Measurements from ENCODE around the gene SMLR1. TPM values are rescaled to one million over a fixed set of nuclear protein-coding genes. Genes with fewer than 3 reads are reported as not detected.
A peak's percentile ranks its signal among the peaks of the same experiment; 100 is the strongest.

Gene SMLR1
- total RNA-seq, 2 experiments from 2014 or later = not detected

DNA sequence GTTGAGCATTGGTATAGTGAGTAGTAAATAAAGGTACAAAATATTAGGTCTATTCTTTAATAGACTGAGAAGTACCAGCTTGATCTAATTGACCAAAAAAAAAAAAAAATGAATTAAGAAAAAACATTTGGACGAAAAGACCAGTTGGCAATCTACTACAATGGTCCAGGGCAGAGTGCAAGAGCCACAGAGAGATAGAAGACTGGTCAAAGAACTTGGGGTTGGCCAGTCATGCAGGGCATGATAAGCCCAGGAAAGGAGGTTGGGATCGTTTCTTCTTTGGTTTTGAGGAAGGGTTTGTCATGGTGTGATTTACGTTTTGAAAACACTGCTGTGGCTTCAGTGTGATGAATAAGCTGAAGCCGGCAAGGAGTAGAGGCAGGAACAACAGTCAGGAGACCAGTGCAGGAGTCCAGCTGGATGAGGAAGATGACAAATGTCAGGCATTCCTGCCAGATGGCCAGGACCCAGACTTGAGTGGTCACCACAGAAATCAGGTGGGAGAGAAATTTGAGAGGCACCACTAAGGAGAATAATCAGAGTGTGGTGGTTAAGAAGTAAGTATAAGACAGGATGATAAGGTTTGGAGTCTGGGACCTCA, 14.0 kb downstream of the SMLR1 start:
- no peak overlapping the region for H3K27ac Mint-ChIP-seq
- intact Hi-C loops (cut with DNase I, micrococcal nuclease) = loop anchor here (5.0 to 10.0 kb wide), 2 partner anchors 766 to 804 kb away; no protein-coding TSS in a partner anchor

DNA sequence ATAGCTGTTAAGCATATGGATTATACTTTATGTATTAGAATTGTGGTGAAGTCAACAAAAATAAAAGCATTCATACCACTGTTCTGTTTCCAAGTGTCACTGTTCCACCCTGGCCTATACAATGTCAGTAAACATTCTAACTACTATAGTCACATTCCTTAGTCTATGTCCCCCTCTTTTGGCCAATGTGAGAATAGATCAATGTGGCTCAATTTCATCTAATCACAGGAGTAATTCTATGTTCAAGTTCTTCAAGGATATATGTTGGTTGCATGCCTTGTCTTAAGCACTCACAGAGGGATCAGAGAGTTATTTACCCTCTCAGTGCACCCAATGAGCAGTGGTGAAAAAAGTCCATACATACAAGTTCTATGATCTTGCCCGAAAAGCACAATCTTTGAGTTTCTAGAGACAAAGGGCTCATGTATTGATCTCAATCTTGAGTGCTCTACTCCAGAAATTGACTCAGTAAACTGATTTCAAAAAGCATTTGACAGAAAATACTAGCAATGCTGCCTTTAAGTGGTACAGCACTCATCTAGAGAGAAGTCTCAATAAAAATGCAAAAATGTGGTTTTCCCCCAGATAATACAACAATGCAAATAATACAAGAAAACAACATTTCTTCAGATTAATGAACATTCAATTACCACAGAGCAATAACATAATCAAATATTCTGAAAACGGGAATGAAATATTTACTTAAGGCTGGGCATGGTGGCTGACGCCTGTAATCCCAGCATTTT, 16.5 kb downstream of the SMLR1 start:
- intact Hi-C loops (cut with DNase I, micrococcal nuclease) = loop anchor here (1.0 to 10.0 kb wide), 6 partner anchors 521 to 1345 kb away; no protein-coding TSS in a partner anchor
- no peaks in the 10 kb centered on the region for H3K36me3 Mint-ChIP-seq (ENCODE audit: low read depth)
- Histone ChIP-seq H3K9me3 (ENCODE audit: control insufficient read depth in 1 of 2, insufficient read depth in 1 of 2, low read length in 2 of 2) (no peaks in the 10 kb centered on the region), H3K4me3 (ENCODE audit: low read length) (no peak overlapping the region), H3K27ac (ENCODE audit: low read depth in 1 of 2, low read length in 2 of 2) (no peak overlapping the region), H3K27me3 (ENCODE audit: control insufficient read depth in 1 of 2, insufficient read depth in 2 of 2, low read length in 2 of 2) (no peaks in the 10 kb centered on the region), H3K4me1 (ENCODE audit: insufficient read depth, low read length) (no peaks in the 10 kb centered on the region), H3K36me3 (ENCODE audit: insufficient read depth, low read length) (no peaks in the 10 kb centered on the region)
- no peak overlapping the region for H3K27ac Mint-ChIP-seq
- ATAC-seq (ENCODE audit: poor library complexity) (peak; percentile 87), DNase-seq (peak in 4 of 14 experiments; percentile 3 to 76 (median 72))
- H3K9me3 Mint-ChIP-seq = no peaks in the 10 kb centered on the region
- no peak overlapping the region for H3K4me3 Mint-ChIP-seq
- POLR2A ChIA-PET = no interaction called here
- TF ChIP-seq, protein P1, sequence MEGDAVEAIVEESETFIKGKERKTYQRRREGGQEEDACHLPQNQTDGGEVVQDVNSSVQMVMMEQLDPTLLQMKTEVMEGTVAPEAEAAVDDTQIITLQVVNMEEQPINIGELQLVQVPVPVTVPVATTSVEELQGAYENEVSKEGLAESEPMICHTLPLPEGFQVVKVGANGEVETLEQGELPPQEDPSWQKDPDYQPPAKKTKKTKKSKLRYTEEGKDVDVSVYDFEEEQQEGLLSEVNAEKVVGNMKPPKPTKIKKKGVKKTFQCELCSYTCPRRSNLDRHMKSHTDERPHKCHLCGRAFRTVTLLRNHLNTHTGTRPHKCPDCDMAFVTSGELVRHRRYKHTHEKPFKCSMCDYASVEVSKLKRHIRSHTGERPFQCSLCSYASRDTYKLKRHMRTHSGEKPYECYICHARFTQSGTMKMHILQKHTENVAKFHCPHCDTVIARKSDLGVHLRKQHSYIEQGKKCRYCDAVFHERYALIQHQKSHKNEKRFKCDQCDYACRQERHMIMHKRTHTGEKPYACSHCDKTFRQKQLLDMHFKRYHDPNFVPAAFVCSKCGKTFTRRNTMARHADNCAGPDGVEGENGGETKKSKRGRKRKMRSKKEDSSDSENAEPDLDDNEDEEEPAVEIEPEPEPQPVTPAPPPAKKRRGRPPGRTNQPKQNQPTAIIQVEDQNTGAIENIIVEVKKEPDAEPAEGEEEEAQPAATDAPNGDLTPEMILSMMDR (IDR thresholded peaks at IDR 0.05) = peak; percentile 66
- H3K27me3 Mint-ChIP-seq = no peaks in the 10 kb centered on the region
- peaks cover 2% of the 10 kb centered on the region for H3K4me1 Mint-ChIP-seq (ENCODE audit: low read depth)
- CTCF ChIA-PET = interaction anchor here (0.7 to 2.1 kb wide), 2 partner anchors 522 to 852 kb away, joined by 3 to 8 read pairs; no protein-coding TSS in a partner anchor

More for the DNA sequence above, 14.0 kb downstream of the SMLR1 start:
- DNase-seq (no peak), ATAC-seq (ENCODE audit: poor library complexity) (no peak)
- Histone ChIP-seq H3K9me3 (ENCODE audit: control insufficient read depth in 1 of 2, insufficient read depth in 1 of 2, low read length in 2 of 2) (no peaks in the 10 kb centered on the region), H3K4me3 (ENCODE audit: low read length) (no peak overlapping the region), H3K27me3 (ENCODE audit: control insufficient read depth in 1 of 2, insufficient read depth in 2 of 2, low read length in 2 of 2) (no peaks in the 10 kb centered on the region), H3K27ac (ENCODE audit: low read depth in 1 of 2, low read length in 2 of 2) (no peak overlapping the region), H3K4me1 (ENCODE audit: insufficient read depth, low read length) (no peaks in the 10 kb centered on the region), H3K36me3 (ENCODE audit: insufficient read depth, low read length) (no peaks in the 10 kb centered on the region)
- no peaks in the 10 kb centered on the region for H3K36me3 Mint-ChIP-seq (ENCODE audit: low read depth)
- H3K27me3 Mint-ChIP-seq = no peaks in the 10 kb centered on the region
- ChIA-PET CTCF (no interaction called here), POLR2A (no interaction called here)
- TF ChIP-seq, protein P1 (IDR thresholded peaks at IDR 0.05) = no peak
- H3K9me3 Mint-ChIP-seq = no peaks in the 10 kb centered on the region
- H3K4me1 Mint-ChIP-seq (ENCODE audit: low read depth) = no peaks in the 10 kb centered on the region
- H3K4me3 Mint-ChIP-seq = no peak overlapping the region

- TF ChIP-seq, protein P1 (IDR thresholded peaks at IDR 0.05) = no peak
- Histone ChIP-seq H3K4me3 (ENCODE audit: low read length) (no peak overlapping the region), H3K4me1 (ENCODE audit: insufficient read depth, low read length) (peaks cover 4% of the 10 kb centered on the region), H3K27me3 (ENCODE audit: control insufficient read depth in 1 of 2, insufficient read depth in 2 of 2, low read length in 2 of 2) (no peaks in the 10 kb centered on the region), H3K27ac (ENCODE audit: low read depth in 1 of 2, low read length in 2 of 2) (no peak overlapping the region), H3K36me3 (ENCODE audit: insufficient read depth, low read length) (no peaks in the 10 kb centered on the region), H3K9me3 (ENCODE audit: control insufficient read depth in 1 of 2, insufficient read depth in 1 of 2, low read length in 2 of 2) (no peaks in the 10 kb centered on the region)
- Mint-ChIP-seq H3K36me3 (ENCODE audit: low read depth) (no peaks in the 10 kb centered on the region), H3K9me3 (no peaks in the 10 kb centered on the region), H3K27me3 (no peaks in the 10 kb centered on the region), H3K27ac (no peak overlapping the region), H3K4me3 (no peak overlapping the region), H3K4me1 (ENCODE audit: low read depth) (peaks cover 7% of the 10 kb centered on the region)
- intact Hi-C loops (cut with DNase I, micrococcal nuclease) = loop anchor here in 1 of 2 experiments (10.0 kb wide), 1 partner anchor 772 kb away; no protein-coding TSS in a partner anchor
- POLR2A ChIA-PET = no interaction called here
- DNase-seq = no peak
- no peak for ATAC-seq (ENCODE audit: poor library complexity)
- CTCF ChIA-PET = no interaction called here
Measured at GRCh38 chr6:130846501-130846900, 19.3 kb downstream of the SMLR1 start.

Data from CD4-positive, alpha-beta T cell (primary cell).